Stimulated activated naive CD8-positive, alpha-beta T cell treated with anti-CD3 and anti-CD28 coated beads, Interleukin-15, Interleukin-2, amounts not matched to agents 100 U/mL and 50 U/mL, for 24 hours (primary cell): ENCODE measurements around the gene GABRD.
A peak's percentile ranks its signal among the peaks of the same experiment; 100 is the strongest.

ENCODE experiments used
- ATAC-seq: fragments of 150-1000 bp; cut with Tn5 transposase; one replicate; pipeline ENCODE4 v1.10.0; 2021
- DNase-seq: peaks from one replicate; pipeline ENCODE4 v3.0.0; 2021

GABRD gene

DNA sequence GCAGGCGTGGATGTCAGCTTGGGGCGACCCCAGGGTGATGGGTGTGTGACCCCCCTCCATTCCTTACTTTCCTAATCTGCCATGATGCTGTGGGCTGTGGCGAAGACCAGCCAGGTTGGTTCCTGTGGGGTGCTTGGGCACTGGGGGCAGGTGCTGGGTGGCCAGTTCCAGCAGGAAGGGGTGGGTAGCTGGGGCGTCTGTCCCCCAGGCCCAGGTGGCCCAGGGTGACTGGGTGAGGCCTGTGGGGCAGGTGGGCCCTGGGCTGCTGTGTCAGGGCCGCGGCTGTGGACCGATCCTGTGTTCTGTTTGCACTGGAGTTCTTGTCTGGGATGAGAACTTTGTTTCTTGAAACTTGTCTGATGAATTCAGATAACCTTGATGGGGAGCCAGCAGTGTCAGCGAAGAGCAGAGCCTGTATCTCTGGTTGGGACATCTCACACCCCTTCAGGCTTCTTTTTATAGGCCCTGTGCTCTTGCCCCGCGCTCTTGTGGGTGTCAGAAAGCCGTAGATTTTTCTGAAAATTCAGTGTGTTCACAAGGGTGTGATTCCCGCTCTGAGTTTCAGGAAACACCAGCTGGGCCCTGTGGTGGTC, 34.7 kb downstream of the GABRD start:
- DNase-seq (no peak), ATAC-seq (no peak)

DNA sequence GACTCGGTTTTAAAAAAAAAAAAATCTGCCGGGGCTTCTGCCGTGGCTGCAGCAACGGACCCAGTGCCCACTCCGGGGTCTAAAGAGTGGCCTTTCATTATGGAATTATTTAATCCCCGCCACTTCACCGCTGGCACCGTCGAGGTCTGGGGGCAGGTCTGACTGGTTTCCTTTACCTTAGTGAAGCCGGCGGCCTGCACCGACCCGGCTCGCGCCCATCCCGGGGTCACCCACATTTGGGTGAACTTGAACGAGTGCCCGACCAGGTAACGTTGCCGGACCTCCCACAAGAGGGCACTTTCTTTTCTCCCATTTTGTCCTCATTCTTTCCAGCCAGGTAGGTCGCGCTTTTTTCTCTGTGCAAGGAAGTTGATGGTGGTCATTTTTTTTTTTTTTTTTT, 35.4 kb downstream of the GABRD start:
- DNase-seq (no peak), ATAC-seq (no peak)

DNA sequence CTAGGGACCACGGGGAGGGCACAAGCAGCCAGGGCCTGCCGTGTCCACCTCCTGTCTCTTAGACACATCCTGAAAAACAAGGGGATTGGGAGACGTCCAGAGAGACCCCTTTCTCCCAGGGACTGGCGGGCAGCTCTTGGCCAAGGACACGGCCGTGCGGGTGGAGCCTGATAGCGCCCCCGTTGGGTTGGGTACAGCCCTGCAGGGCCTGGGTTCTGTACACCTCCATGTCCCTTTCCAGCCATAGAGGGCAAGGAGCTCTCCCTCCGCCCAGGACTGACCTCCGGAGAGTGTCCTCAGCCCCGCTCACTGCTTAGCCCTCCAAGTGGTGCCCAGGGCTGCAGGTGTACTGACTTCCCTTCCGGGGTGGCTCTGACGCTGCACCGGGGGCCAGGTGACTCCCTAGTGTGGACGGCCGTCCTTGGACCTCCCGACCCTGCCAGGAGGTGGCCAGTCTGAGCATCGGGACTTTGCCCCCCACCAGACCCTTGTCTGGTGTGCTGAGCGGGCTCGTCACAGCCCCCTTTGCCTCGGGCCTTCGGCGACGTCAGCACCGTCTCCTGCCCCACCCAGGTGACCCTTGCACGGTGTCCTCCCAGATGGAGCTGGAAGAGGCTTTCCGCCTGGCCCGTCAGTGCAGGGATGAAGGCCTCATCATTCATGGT, 36.9 kb downstream of the GABRD start:
- ATAC-seq, result peak; percentile 20
- DNase-seq, result no peak

DNA sequence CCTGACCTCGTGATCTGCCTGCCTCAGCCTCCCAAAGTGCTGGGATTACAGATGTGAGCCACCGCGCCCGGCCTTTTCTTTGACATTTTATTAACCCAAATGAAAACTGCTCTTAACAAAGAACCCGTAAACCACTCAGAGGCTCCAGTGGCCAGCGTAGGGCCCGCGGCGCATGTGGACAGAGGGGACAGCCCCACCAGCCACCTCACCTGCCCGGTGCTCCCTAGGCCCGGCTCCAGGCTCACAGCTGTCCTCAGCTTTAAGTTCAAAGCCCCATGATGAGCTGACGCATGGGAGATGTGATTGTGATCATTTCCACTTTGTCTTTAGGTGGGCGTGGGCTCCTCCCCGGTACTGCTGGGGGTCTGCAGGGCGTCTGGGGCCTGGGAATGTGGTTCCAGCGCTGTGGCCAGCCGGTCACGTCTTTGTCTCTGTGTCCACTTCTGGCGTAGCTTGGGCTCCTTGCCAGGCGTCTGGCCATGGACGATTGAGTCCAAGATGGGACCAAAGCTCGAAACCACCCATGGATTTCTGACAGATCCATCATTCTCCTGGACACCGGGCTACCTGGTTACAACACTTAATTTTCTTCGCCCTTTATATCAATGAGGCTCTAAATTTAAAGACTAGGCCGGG, 37.9 kb downstream of the GABRD start:
- DNase-seq (no peak), ATAC-seq (no peak)

DNA sequence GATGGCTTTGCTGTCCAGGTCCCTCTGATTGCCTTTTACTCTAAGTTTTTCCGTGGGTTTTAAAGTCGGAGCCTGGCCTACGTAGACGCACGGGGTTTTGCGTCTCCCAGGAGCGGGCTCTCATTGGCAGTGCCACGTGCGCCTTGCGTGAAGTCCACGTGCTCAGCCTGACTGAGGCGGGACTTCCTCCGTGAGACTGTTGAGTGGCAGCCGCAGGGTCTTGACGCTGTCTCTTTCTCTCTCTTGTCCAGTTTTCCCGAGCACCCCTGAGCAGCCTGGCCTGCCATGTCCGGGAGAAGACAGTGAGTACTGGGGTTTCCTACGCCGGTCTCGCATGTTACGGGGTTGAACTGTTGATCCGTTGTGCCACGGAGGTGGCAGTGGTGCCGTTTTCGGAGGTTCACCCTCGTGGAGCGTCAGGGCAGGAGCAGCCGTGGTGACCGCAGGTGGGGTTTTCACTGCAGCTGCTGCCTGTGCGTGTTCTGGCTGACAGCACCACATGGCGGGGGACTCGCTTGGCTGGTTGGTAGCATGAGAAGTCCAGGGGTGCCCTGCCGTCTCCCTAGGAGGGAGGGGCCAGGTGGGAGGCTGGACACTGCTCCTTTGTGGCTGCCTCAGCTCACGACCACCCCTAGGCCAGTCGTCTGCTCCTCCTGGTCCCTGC, 40.3 kb downstream of the GABRD start:
- DNase-seq (no peak), ATAC-seq (no peak)

DNA sequence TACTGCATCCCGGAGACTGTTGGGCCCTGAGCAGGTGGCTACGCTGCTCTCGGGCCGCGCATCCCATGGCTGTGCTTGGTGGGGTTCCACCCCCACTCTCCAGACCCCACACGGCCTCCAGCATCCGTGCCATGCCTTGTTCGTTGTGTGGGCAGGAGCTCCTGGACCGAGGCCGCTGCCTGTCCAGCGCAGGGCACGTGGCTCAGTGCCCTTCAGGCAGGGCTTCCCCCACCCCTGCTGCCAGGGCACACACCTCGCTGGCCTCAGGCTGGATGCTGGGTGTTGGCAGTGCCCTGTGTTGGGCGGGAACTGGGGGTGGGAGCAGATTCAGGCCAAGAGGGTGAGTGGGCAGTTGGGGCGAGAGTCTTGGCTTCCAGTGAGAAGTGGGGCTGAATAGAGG, 40.9 kb downstream of the GABRD start:
- DNase-seq, result no peak
- ATAC-seq, result no peak

DNA sequence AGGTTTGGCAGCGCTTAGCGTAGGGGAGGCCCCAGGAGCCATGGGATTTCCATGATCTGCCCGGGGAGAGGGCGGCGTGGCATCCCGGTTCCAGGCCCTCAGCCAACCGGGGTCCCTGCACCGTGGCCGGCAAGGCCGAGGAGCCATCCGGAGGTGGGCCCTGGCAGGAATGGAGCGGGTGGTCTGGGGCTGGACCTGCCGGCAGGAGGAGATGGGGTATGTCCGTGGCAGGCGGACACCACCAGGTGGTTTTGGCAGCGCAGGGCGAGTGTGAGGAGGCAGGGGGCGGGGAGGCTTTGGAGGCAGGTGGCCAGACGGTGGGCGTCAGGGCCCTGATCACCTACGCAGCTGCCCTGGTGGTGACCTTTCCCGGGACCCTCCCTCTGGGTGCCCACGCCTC, 41.4 kb downstream of the GABRD start:
- DNase-seq, result no peak
- no peak for ATAC-seq

DNA sequence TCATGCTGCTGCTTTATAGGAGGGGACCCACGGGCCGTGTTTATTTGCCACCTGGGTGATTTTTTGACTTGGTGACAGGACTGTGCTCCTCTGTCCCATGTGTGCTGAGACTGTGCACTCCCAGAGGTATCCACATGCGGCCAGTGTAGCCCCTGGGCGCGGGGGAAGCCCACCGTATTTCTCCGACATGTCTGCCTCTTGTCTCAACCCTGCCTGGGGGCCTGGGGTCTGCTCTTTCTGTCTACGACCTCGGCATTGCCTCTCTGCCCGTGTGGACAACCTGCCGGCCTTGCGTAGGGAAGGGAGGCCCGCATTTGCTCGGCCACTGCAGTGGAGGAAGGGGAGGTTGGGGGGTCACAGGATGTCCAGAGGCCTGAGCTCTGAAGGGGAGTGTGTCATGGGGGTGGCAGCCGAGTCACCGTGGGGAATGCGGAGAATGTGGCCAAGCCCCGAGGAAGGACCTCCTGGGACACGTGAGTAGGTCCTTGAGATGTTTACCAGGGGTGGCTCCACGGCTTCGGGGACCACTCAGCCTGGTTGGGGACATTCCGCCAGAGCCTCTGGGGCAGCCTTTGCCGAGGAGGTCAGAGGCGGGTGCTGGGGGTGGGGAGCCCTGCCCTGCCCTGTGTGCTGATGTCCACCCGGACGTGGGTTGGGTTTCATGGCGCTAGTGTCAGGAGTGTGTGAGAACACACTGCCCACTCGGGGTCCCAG, 42.1 kb downstream of the GABRD start:
- ATAC-seq, result no peak
- DNase-seq, result no peak

DNA sequence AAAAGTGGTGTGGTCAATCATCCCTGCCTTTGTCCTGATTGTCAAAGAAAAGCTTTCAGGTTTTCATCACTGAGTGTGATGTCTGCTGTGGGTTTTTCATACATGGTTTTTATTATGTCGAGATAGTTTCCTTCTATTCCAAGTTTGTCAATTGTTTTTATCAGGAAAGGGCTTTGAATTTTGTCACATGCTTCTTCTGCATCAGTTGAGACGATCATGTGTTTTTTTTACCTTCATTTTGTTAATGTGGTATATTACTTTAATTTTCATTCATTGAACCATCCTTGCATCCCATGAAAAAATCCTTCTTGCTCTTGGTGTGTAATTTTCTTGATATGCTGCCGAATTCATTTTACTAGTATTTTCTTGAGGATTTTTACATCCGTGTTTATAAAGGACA, 46.6 kb downstream of the GABRD start:
- DNase-seq (no peak), ATAC-seq (no peak)

DNA sequence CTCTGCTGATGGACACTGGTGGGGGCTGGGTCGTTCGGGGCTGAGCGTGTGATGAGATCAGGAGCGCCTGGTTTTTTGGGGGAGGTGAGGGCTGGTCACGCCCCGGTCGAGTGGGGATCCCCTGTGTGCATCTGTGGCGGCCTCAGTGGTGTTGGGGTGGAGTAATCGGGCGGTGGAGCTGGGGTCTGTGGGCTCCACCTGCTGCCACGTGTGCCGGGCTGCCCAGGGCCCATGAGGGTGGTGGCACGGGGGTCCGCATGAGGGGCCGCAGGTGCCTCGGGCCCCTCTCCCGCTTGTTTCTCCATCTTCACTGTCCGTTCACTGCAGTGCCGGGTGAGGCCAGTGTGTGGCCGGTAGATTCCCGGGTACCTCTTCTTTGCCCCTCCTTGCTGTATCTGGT, 48.2 kb downstream of the GABRD start:
- no peak for ATAC-seq

DNA sequence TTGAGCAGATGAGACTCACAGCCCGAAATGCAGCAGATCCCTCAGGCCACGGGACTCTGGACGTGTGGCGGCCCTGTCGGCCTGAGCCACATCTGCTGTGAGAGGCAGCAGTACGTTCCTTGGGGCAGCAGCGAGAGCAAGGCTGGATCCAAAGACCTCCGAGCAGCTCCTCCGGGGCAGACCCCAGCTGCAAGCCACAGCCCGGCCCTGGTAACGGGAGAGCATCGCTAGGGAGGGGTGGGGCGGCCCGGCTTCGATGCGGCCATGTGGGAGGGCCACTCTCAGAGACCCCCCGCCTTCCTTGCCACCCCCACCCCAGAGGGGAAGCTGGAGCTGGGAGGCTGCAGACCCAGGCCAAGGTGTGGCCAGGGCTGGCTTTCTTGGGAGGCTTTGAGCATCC, 48.8 kb downstream of the GABRD start:
- no peak for DNase-seq
- no peak for ATAC-seq

More for the DNA sequence above, 48.2 kb downstream of the GABRD start:
- DNase-seq, result no peak

DNA sequence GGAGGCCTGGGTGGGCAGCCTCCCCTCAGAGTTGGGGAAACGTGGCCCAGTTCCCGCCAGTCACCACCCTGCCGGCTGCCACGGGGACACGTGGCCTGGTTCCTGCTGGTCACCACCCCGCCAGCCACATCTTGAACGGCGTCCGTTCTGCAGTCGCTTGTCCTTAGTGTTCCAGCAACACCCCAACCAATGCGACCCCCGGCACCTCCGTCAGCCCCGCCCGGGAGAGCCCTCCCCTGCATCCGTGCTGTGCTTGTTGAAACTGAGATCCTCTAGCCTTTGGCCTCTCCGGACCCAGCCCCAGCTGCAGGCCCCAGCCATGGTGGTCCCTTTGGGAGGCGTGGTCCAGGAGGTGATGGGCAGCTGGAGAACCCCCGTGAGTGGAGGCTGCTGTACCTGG, 49.8 kb downstream of the GABRD start:
- no peak for DNase-seq
- no peak for ATAC-seq

DNA sequence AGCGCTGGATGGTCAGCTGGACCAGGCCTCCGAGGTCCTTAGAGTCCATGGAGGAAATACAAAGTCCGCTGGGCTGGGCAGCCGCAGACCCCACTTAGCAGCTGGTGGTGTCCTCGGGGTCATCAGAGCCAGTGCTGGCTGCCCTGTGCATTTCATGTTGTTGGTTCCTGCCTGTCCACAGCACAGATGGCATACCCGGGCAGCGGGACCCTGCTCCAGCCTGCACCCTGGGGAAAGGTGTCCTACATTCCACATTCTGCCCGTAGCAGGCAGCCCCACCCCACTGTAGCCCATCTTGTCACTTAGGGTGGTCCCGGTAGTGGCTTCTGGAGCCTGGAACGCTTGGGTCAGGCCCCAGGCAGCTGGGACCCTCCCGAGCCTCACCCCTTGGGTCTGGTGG, 50.9 kb downstream of the GABRD start:
- no peak for ATAC-seq

DNA sequence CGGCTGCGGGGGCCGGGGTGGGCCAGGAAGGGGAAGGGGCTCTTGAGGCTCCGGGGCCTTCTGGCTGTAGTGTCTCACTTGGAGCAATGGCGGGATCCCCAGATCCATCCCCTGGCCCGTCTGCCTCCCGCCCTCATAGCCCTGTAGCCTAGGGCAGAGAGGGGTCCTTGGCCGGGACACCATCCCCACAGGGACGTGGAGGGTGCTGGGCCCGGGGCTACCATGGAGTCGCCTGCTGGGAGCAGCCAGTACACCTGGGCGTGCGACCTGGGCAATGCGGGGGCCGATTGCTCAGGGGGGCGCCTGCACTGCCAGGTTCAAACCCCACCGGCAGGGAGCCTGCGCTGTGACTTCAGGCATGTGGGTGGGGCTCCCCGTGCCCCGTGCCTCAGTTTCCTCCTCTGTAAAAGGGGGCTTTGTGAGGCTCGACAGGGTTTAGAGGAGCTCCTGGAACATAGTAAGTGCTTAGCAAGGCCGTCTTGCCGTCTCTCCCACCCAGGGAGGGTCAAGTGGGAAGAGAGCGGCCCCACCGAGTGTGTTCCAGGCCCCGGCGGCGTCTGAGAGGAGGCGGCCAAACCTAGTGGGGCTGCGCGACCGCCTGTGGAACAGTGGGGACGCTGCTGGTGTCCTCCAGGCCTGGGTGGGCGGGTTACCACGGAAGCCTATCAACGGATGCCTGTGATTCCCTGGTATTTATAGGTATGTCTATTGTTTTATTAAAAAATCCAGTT, 51.8 kb downstream of the GABRD start:
- ATAC-seq (no peak), DNase-seq (no peak)

More for the DNA sequence above, 50.9 kb downstream of the GABRD start:
- DNase-seq, result no peak

DNA sequence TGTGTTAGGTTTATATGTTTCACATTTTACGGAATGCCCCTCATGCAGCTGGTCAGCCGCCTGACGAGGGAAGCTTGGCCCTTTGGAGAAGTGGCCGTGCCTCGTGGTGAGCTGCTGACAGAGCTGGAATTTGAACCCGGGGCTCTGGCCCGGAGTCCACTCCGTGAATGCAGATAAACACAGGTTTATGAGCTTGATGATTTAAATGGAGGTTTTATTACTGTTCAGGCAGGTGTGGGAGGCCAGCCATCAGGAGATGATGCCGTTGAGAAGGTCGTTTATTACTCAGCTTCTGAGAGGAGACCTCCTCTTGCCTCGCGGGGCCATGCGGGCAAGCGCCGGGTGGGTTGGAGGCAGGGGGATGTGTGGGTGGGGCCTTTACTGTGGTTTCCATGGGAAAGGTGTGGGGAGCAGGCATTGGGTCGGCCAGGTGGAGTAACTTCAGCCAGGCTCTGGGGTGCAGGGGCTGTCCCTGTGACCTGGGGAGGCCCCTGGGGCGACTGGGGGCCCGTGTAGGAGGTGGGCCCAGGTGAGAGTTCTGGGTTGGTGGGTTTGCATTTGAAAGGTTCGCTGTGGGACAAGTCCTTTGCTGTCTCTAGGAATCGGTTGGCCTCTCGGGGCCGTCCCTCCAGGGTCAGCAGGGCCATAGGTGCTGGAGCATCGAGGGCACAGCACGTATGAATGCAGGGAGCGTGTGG, 53.1 kb downstream of the GABRD start:
- peak; percentile 61 for ATAC-seq

DNA sequence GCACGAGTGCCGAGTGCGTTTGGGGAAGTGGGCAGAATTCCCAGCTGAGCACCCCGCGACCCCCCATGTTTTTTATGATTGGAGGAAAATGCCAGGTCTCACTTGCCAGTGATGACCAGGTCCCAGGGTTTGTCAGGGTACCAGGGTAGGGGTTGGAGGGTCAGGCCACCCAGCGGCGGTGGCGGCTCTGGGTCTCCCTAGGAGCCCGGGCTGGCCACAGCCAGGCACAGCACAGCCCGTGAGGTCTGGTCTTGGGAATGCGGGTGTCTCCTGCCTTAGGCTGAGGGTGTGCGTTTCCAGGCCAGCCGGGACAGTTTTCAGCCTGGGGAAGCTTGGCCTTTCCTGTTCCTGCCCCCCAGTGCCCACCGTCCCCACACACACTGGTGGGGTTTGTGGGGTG, 53.7 kb downstream of the GABRD start:
- no peak for DNase-seq
- ATAC-seq, result no peak

More for the DNA sequence above, 53.1 kb downstream of the GABRD start:
- DNase-seq, result peak; percentile 42

DNA sequence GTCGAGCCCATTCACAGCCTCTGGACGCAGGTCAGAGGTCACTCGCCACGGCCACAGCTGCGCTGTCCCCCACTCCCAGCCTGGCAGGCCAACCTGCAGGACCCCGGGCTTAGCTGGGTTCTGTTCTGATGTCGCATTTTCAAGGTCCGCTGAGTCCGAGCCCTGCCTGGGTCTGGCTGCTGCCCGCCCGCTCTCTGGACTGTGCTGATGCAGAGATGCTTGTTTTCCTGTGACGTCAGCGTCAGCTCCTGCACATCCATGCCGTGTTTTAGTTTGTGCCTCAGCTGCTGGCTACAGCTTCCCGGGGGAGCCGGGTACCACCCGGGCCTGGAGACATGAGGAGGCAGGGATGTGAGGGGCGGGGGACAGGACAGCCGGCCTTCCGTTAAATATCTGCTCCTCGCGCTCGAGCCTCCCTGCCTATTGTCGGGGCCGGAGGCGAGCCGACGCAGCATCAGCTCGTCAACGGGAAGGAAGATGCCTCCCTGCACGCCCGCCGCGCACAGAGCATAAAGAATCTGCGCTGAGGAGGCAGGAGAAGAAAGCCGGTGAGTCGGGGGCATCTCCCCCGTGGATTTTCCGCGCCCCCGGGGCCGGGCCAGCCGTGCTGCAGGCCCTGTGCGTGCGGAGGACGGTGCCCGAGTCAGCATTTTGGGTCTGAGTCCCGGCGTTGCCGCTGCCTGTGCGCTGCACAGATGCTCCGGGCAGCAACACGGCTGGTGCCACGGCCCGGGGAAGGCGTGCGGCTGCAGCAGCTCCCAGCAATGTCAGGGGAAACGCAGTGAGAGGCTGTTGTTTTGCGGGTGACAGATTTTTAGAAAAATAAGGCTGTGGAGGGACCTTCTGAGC, 54.5 kb downstream of the GABRD start:
- ATAC-seq, result no peak
- DNase-seq, result no peak

DNA sequence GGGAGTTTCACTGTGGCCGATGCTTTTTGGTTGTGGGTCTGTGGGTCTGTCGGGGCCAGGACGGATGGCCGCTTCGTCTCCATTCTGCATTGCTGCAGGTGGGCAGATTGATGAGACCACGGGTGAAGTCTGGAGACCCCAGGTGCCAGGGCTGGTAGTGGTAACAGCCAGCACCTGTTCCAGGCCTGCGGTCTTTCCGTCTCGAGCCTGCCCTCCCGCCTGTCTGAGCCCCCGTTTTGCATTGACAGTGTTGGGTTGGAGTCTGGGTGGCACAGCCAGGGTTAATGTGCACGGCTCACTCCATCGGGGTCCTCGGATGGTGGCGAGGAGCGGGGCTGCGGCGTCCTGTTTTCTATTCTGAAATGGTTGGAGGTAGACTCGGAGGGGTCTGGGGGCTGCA, 55.3 kb downstream of the GABRD start:
- ATAC-seq (no peak), DNase-seq (no peak)

DNA sequence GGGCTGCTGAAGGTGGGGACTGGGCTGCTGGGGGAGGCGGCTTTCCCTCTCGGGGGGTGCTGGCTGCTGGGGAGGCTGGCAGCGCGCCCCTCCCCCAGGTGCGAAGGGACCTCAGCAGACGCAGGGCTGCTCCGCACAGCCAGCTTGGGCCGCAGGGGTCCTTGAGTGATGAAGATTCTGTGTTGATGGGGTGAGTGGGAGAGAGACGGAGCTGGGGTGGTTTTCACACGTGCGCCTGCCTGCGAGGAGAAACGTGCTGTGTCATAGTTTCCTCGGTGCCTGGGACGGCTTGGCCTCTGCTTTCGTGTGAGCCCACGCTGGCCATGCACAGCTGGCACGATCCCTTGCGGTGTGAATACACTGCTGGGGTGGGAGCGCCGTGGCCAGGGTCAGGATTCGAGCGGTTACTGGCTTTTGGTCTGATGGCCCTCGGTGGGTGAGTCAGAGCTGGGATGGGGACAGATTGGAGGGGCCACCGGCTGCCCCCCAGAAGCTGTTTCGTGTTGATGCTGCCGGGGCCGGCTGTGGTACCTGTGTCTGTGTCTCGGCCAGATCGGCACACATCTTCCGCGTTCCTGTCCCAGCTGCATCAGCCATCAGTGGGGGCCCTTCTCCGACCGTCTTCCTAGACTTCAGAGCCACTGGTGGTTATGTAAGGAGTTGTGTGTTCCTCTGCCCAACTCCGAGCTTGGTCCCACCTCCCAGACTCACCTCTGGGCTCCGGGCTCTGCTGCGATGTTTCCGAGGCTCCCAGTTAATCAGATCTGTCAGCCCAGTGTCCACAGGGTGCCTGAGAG, 56.0 kb downstream of the GABRD start:
- no peak for ATAC-seq
- DNase-seq, result no peak

DNA sequence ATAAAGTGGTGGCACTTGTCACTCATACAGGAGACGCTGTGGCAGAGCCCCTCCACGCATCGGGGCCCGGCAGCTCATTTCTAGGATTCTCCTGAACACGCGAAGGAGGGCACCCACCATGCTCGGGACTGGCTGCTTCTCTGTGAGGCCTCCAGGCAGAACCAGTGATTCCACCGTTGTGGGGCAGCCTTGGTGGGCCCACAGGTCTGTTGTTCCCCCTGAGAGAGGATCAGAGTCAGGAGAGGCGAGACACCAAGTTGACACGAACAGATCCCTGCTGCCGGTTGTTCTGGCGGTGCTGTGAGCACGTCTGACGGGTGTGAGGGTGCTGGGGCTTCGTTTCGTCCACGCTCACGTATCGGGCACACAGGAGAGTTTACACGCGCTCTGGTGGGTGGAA, 57.7 kb downstream of the GABRD start:
- ATAC-seq, result no peak

More for the DNA sequence above, 57.7 kb downstream of the GABRD start:
- DNase-seq, result no peak
